ENCODE results near the gene MEX3D. TPM values are rescaled to one million over a fixed set of nuclear protein-coding genes. Genes with fewer than 3 reads are reported as not detected.

Gene MEX3D
- total and polyA plus RNA-seq, 2 of the 4 experiments (the other 2 are of a cell fraction) = 9.1 to 9.6 TPM

- H3K4me2 ChIP-seq (ENCODE audit: low read depth, low read length) = no peak overlapping the region
- no peak overlapping the region for H4K91ac ChIP-seq (ENCODE audit: insufficient read depth, low read depth, low read length)
- H2BK15ac ChIP-seq (ENCODE audit: low read depth, low read length) = no peak overlapping the region
- H2AFZ ChIP-seq (replicated peaks; ENCODE audit: low read length, poor library complexity) = no peak overlapping the region
- dilution Hi-C loops (cut with HindIII; ENCODE audit: low sequenced_read_pairs, unreplicated experiment) (no loop called here), intact Hi-C loops (cut with micrococcal nuclease) (no loop called here), in situ Hi-C loops (cut with MboI; ENCODE audit: low sequenced_read_pairs) (no loop called here)
- 100% methylated on average over 4 of the region's 9 CpGs; no CpG with 5 or more reads in 1 of the 2 experiments for WGBS, 2 experiments (ENCODE audit: extremely low coverage in 2 of 2, insufficient read length in 1 of 2)
- H2AK9ac ChIP-seq (replicated peaks; ENCODE audit: low read depth, low read length, poor library complexity) = peak overlapping the region; percentile 55
- H3K4ac ChIP-seq (ENCODE audit: low read depth, low read length) = no peak overlapping the region
- BruUV-seq (replicated peaks) = no TSS peak
- ChIA-PET CTCF (no interaction called here), POLR2A (ENCODE audit: unreplicated experiment) (no interaction called here)
- peaks cover 60% of the 10 kb centered on the region for H3K36me3 ChIP-seq (ENCODE audit: control insufficient read depth, insufficient read depth, low read length)
- no peak overlapping the region for H3K56ac ChIP-seq (ENCODE audit: extremely low read depth, insufficient read depth, low read length)
- no peak overlapping the region for H3K18ac ChIP-seq (ENCODE audit: low read depth, low read length)
- no peaks in the 10 kb centered on the region for H3K9me3 ChIP-seq (ENCODE audit: control insufficient read depth, insufficient read depth, low read length)
- H3K4me3 ChIP-seq (ENCODE audit: insufficient read depth, low read depth, low read length) = no peak overlapping the region
- TF ChIP-seq NFE2L2 (IDR thresholded peaks at IDR 0.05; ENCODE audit: low read depth, low read length) (no peak), RCOR1 (IDR thresholded peaks at IDR 0.05; ENCODE audit: insufficient replicate concordance, low read length) (no peak), MXI1 (IDR thresholded peaks at IDR 0.05; ENCODE audit: borderline replicate concordance, low read depth, low read length) (no peak), RAD21 (IDR thresholded peaks at IDR 0.05; ENCODE audit: low read length) (no peak), BHLHE40 (IDR thresholded peaks at IDR 0.05; ENCODE audit: low read depth, low read length) (no peak), MAFK (IDR thresholded peaks at IDR 0.05; ENCODE audit: low read depth, low read length) (no peak), POLR2A (IDR thresholded peaks at IDR 0.05; ENCODE audit: low read depth, low read length) (no peak)
- TF ChIP-seq, protein P1, sequence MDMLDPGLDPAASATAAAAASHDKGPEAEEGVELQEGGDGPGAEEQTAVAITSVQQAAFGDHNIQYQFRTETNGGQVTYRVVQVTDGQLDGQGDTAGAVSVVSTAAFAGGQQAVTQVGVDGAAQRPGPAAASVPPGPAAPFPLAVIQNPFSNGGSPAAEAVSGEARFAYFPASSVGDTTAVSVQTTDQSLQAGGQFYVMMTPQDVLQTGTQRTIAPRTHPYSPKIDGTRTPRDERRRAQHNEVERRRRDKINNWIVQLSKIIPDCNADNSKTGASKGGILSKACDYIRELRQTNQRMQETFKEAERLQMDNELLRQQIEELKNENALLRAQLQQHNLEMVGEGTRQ (IDR thresholded peaks at IDR 0.05; ENCODE audit: low read depth, low read length) = no peak
- peaks cover 4% of the 10 kb centered on the region for H4K20me1 ChIP-seq (ENCODE audit: insufficient read depth, low read length)
- H3K9ac ChIP-seq (ENCODE audit: low read depth, low read length) = no peak overlapping the region
- no peak overlapping the region for H3K14ac ChIP-seq (replicated peaks; ENCODE audit: low read depth, low read length)
- no peak overlapping the region for H4K8ac ChIP-seq (ENCODE audit: low read depth in 2 of 2, low read length in 2 of 2)
- peaks cover 5 to 12% of the 10 kb centered on the region in 2 experiments; a peak in 2 of 4 replicates for H3K79me1 ChIP-seq (ENCODE audit: low read depth in 1 of 2, low read length in 2 of 2)
- H3K27me3 ChIP-seq (ENCODE audit: control insufficient read depth, insufficient read depth, low read length) = no peaks in the 10 kb centered on the region
- DNase-seq (no peak), ATAC-seq (ENCODE audit: low read depth) (no peak)
- H3K23ac ChIP-seq (ENCODE audit: low read depth, low read length) = no peak overlapping the region
- no peaks in the 10 kb centered on the region for H3K4me1 ChIP-seq (ENCODE audit: control insufficient read depth, insufficient read depth, low read length)
- no peak overlapping the region for H2BK120ac ChIP-seq (ENCODE audit: low read depth, low read length)
- H4K5ac ChIP-seq (ENCODE audit: low read depth, low read length) = no peak overlapping the region
- H3K27ac ChIP-seq (ENCODE audit: insufficient read depth, low read length) = no peak overlapping the region
- H2AK5ac ChIP-seq (ENCODE audit: low read depth, low read length) = no peak overlapping the region
- no peak overlapping the region for H2BK5ac ChIP-seq (ENCODE audit: low read depth, low read length, poor library complexity, severe bottlenecking)
- H3K9me1 ChIP-seq (ENCODE audit: insufficient read depth, low read length) = no peaks in the 10 kb centered on the region
- H2BK20ac ChIP-seq (ENCODE audit: low read depth, low read length) = no peak overlapping the region
These were observed 45.0 kb upstream of the MEX3D start for GRCh38 chr19:1613146-1613545.

All from IMR-90 (cell line).